NK-92 (cell line): Measurements from ENCODE around the gene RPL11.
"Not testable (repeated sequence)": the region's sequence is repeated elsewhere in the genome, so short reads cannot be mapped to it uniquely, and the experiment has no call there.

Experiments used
- DNase-seq: peaks from one replicate; lab custom pipeline; 2025; ENCODE audit not compliant: unreplicated experiment; lab: John Stamatoyannopoulos, UW

RPL11 gene

DNA sequence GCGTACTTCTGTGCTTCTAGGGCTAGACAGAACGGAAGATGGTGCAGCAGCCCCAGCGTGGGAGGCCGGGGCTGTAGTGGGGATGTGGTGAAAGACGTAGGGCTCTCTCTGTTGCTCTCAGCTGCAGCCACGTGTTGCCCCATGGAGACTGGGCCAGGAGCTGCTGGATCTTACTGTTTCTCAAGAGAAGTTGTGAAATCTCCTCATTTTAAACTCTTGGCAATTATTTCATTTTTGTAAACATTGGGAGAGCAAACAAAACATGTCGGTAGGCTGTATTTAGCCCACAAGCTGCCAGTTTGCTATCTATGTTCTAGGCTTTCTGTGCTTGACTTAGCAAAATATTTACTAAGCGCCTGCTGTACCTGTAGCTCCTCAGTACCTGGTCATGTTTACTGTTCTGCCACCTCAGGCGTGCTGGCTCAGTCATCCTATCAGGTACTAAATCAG is 35.8 kb downstream of the RPL11 start:
- no peak for DNase-seq

DNA sequence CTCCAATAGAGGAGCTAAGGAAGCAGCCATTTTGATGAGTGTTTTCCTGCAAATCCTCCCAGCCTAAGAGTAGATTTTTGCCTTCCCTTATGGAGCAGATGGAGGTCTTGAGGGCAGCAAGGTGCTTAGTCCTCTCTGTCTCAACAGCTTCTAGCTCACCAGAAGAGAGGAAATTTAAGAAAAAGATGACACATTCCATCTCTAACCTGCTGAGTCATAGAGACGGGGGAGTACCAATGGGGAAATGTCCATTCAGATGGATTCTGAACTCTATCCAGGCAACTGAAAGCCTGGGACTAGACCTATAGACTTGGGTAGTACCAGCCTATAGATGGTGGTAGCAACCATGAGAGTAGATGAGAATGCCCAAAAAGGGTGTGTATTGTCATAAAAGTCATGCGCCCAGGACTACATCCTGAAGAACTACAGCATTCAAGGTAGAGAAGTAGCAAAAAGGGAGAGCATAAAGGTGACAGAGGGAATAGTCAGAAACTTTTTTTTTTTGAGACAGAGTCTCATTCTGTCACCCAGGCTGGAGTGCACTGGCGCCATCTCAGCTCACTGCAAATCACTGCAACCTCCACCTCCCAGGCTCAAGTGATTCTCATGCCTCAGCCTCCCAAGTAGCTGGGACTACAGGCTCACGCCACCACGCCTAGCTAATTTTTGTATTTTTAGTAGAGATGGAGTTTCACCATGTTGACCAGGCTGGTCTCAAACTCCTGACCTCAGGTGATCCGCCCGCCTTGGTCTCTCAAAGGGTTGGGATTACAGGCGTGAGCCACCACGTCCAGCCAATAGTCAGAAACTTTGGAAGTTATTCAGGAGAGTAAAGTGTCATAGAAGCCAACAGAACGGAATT is 41.0 kb downstream of the RPL11 start:
- no peak for DNase-seq

DNA sequence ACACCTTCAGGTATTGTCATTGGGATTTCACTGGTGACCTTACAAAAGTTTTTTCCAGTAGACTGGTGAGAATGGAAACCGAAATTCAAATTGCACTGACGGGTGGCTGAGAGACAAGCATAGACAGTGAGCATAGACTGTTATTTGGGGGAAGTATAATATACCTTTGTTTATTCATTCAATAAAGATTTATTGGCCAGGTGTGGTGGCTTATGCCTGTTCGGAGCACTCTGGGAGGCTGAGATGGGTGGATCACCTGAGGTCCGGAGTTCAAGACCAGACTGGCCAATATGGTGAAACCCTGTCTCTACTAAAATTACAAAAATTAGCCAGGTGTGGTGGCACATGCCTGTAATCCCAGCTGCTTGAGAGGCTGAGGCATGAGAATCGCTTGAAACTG is 41.7 kb downstream of the RPL11 start:
- DNase-seq, result not testable (repeated sequence)

DNA sequence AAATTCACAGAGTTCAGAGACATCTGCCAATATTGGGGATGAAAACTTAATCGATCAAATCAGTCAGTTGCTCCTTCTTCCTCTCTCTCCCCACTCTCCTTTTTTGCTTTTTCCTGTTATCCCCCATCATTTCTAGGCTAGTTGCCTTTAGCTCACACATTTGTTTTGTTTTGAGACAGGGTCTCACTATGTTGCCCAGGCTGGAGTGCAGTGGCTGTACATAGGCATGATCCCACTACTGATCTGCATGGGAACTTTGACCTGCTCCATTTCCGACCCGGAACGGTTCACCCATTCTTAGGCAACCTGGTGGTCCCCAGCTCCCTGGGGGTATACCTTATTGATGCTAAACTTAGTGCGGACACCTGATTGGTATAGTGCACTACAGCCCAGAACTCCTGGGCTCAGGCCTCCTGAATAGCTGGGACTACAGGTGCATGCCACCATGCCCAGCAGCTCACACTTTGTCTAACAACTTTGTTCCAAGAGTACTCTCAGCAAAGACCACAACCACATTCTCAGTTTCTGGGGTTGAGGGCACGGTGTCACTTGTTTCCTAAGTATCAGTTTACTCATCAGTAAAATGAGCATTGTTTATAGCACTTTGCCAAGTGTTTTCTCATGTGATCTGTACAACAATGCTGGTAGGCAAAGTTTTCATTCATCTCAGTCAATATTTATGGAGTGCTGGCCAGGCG is 45.0 kb downstream of the RPL11 start:
- DNase-seq, result no peak

DNA sequence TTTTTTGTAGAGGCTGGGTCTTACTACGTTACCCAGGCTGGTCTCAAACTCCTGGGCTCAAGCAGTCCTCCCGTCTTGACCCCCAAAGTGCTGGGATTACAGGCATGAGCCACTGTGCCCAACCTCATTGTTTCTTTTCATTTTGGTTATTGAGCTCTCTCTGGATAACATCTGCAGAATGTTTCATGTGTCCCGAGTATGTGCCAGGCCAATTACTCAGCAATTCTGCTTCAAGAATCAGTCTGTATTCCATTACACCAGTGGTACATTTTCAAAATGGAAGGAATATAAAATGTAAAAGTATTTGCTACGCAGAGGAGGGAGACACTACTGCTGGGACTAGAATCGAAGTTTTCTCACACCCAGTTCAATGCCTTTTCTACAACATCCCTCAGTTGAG is 50.0 kb downstream of the RPL11 start:
- DNase-seq, result no peak

DNA sequence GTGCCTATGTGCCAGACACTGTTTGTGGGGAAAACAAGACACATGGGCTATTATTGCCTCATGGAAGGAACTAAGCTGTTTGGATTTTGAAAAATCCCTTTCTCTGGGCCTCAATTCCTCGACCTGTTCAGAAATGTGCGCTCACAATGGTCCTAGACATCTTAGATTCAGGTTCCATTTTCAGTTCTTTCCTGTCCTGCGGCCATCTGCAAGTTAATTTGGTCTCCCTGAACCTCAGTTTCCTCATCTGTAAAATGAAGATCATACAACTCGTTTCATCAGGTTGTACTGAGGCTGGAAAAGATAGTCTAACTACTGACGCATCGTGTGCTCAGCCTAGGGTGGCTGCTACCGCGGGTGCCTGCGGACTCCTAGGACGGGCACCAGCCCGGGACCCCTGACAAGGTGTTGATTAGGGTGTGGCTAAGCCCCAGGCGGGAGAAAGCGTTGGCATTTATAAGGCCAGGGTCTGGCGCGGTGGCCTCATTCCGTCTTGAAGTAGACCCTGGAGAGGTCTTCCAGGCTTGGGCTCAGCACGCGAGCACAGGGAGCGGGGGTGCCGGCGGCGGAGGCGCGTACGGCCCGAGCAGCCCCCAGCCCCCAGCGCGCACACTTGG is 51.2 kb downstream of the RPL11 start:
- DNase-seq, result no peak

DNA sequence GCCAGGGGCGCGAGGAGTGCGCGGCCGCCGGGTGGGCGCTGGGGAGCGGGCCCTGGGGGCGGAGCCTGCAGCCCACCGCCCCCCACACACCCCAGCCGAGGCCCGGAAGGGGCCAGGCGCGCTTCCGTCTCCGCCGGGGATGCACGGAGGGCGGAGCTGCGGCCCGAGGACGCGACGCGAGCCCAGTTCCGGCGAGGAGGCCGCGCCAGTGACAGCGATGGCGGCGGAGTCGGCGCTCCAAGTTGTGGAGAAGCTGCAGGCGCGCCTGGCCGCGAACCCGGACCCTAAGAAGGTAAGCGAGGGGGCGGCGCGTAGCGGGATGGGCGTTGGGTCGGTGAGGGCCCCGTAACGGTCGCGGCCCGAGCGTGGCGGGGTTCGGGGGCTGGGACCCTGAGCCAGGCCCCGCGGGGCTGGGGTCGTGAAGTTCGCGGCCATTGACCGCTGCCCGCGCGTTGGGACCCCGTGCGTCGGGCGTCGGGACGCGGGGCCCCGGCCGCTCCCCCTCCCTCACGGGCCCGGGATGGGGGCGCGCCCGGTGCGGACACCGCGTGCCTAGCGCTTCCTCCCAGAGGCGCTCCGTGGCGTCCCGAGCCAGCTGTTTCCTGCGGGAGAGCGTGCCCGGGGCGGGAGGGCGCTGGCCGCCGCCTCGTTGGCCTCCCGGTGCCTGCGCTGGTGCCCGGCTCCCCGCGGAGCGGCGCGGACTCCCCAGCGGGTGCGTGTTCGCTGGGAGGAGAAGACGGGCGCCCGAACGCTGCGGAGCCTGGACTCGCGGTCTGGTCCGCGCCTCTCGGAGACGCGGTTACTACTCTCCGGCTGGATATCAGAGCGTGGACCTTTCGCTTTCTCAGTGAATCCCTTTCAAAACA is 51.9 kb downstream of the RPL11 start, which contains the start of gene ELOA:
Gene ELOA (plus strand): TSS at position 185 of the 866 bp plus-strand sequence. CDS start 33 bp downstream, at position 218.
- no peak for DNase-seq

DNA sequence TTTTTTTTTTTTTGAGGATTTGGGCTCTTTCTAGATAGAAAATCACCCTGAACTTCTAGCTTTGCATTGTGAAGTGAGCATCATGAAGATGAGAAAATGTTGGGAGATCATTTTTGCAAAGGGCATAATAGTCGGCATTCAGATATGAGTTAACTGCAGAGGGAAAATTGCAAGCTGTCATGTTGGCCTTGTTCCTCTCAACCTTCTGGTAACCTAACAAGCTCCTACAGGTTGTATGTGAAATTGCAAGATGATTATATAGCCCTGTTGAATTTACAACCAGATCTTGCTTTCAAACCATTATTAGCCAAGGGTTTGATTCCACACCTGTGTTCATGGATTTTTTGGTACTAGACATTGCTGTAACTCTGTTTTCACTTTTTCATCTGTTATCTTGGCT is 53.9 kb downstream of the RPL11 start:
- no peak for DNase-seq
